ENCODE data around the gene WNT7A.

Gene WNT7A

DNA sequence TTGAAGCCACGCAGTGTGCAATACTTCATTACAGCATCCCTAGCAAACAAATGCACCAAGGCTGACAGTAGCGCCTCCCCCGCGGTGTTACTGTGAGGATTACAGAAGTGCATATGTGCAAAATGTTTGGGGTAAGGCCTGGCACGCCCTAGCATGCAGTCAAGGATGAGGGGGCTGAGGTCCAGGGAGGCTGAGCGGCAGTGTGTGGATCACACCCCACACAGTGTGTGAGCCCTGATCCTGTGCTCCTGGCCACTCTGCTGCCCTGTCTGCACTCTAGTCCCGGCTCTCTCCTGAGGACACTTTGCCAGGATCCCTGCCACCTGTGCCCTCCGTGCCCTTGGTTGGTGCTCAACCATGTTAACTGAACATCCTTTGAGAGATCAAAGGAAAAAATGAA is 71.3 kb downstream of the WNT7A start:
- no peak overlapping the region for H3K9ac ChIP-seq (ENCODE audit: low read length)
- H3K23ac ChIP-seq (ENCODE audit: low read length in 2 of 2), result no peak overlapping the region
- H3K27me3 ChIP-seq (ENCODE audit: control insufficient read depth in 1 of 2, insufficient read depth in 1 of 2, low read length in 2 of 2), result no peaks in the 10 kb centered on the region
- H3K4ac ChIP-seq (ENCODE audit: low read depth in 1 of 2, low read length in 2 of 2), result no peak overlapping the region
- H2AK5ac ChIP-seq (ENCODE audit: low read length, severe bottlenecking), result no peak overlapping the region
- 75% methylated on average over 7 of the region's 8 CpGs for WGBS
- no peak overlapping the region for H3K27ac ChIP-seq (ENCODE audit: low read length, poor library complexity, severe bottlenecking)
- H2AFZ ChIP-seq (ENCODE audit: low read depth, low read length), result no peak overlapping the region
- H3K36me3 ChIP-seq (ENCODE audit: control insufficient read depth in 1 of 2, insufficient read depth in 2 of 2, low read depth in 1 of 2, low read length in 2 of 2), result no peaks in the 10 kb centered on the region
- no peak overlapping the region for H3K14ac ChIP-seq (ENCODE audit: low read length in 2 of 2)
- no peak overlapping the region for H2BK120ac ChIP-seq (ENCODE audit: low read depth, low read length)
- no peak overlapping the region for H4K91ac ChIP-seq (ENCODE audit: low read length)
- H3K4me3 ChIP-seq (ENCODE audit: insufficient read depth in 1 of 2, low read depth in 1 of 2, low read length in 2 of 2), result no peak overlapping the region
- no peak for DNase-seq
- no peak overlapping the region for H2BK5ac ChIP-seq (ENCODE audit: low read depth, low read length, poor library complexity, severe bottlenecking)
- no peak overlapping the region for H2BK12ac ChIP-seq (ENCODE audit: low read length in 2 of 2)
- no peaks in the 10 kb centered on the region for H3K79me1 ChIP-seq (replicated peaks; ENCODE audit: low read length, poor library complexity, severe bottlenecking)
- H3K9me3 ChIP-seq (ENCODE audit: control insufficient read depth, low read length), result peaks cover 25% of the 10 kb centered on the region
- H4K8ac ChIP-seq (ENCODE audit: low read length), result no peak overlapping the region
- no peaks in the 10 kb centered on the region for H3K4me1 ChIP-seq (ENCODE audit: control insufficient read depth, insufficient read depth, low read depth, low read length)
- H3K18ac ChIP-seq (ENCODE audit: low read depth in 1 of 2, low read length in 2 of 2), result no peak overlapping the region
- no peak overlapping the region for H2BK15ac ChIP-seq (ENCODE audit: low read depth, poor library complexity, severe bottlenecking)
- no peak overlapping the region for H3K4me2 ChIP-seq (ENCODE audit: low read length, poor library complexity, severe bottlenecking)

DNA sequence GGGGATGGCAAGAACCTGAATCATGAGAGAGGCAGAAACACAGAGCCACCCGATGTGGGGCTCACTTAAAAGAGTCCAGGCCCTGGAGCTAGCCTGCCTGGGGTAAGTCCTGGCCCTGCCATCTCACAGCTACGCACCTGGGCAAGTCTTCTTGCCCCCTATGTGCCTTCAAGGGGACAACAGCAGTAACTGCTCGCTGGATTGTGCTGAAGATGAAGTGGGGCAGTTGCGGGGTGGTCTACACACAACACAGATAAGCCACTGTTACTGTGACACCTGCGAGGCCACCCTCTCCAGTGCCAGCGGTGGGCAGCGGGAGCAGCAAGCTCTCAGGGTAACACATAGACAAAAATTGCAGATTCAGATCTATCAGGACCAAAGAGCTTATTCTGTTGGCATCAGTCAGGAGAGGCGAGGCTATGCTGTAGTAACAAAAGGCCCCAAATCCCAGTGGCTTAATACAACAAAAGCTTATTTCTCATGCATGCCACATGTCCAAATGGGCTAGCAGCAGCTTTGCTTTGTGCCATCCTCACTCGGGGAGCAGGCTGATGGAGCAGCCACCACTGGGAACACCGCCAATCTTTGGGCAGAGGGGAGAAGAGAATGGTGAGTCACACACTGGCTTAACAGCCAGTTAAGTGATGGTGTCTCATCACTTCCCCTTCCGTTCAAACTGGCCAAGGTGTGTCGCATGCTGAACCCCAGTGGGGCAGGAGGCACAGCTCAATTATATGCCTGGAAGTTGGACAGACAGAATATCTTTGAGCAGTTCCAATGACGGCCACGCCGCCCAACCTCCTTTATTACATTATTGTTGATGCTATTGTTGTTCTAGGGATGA is 78.3 kb downstream of the WNT7A start:
- H2BK5ac ChIP-seq (ENCODE audit: low read depth, low read length, poor library complexity, severe bottlenecking), result no peak overlapping the region
- H2BK12ac ChIP-seq (ENCODE audit: low read length in 2 of 2), result no peak overlapping the region
- H3K23ac ChIP-seq (ENCODE audit: low read length in 2 of 2), result no peak overlapping the region
- no peak overlapping the region for H2AK5ac ChIP-seq (ENCODE audit: low read length, severe bottlenecking)
- no peak overlapping the region for H4K8ac ChIP-seq (ENCODE audit: low read length)
- no peaks in the 10 kb centered on the region for H3K4me1 ChIP-seq (ENCODE audit: control insufficient read depth, insufficient read depth, low read depth, low read length)
- no peak overlapping the region for H3K4me2 ChIP-seq (ENCODE audit: low read length, poor library complexity, severe bottlenecking)
- H4K91ac ChIP-seq (ENCODE audit: low read length), result no peak overlapping the region
- no peak overlapping the region for H2BK15ac ChIP-seq (ENCODE audit: low read depth, poor library complexity, severe bottlenecking)
- no peak overlapping the region for H3K18ac ChIP-seq (ENCODE audit: low read depth in 1 of 2, low read length in 2 of 2)
- H3K79me1 ChIP-seq (replicated peaks; ENCODE audit: low read length, poor library complexity, severe bottlenecking), result no peaks in the 10 kb centered on the region
- no peak overlapping the region for H3K9ac ChIP-seq (ENCODE audit: low read length)
- no peaks in the 10 kb centered on the region for H3K36me3 ChIP-seq (ENCODE audit: control insufficient read depth in 1 of 2, insufficient read depth in 2 of 2, low read depth in 1 of 2, low read length in 2 of 2)
- no peak overlapping the region for H3K4me3 ChIP-seq (ENCODE audit: insufficient read depth in 1 of 2, low read depth in 1 of 2, low read length in 2 of 2)
- no peak overlapping the region for H3K27ac ChIP-seq (ENCODE audit: low read length, poor library complexity, severe bottlenecking)
- peaks cover 0 to 13% of the 10 kb centered on the region in 2 experiments for H3K27me3 ChIP-seq (ENCODE audit: control insufficient read depth in 1 of 2, insufficient read depth in 1 of 2, low read length in 2 of 2)
- H2BK120ac ChIP-seq (ENCODE audit: low read depth, low read length), result no peak overlapping the region
- no peak overlapping the region for H2AFZ ChIP-seq (ENCODE audit: low read depth, low read length)
- peaks cover 8% of the 10 kb centered on the region for H3K9me3 ChIP-seq (ENCODE audit: control insufficient read depth, low read length)
- WGBS, result 69% methylated on average over 13 of the region's 15 CpGs
- no peak overlapping the region for H3K4ac ChIP-seq (ENCODE audit: low read depth in 1 of 2, low read length in 2 of 2)
- no peak for DNase-seq
- H3K14ac ChIP-seq (ENCODE audit: low read length in 2 of 2), result no peak overlapping the region

DNA sequence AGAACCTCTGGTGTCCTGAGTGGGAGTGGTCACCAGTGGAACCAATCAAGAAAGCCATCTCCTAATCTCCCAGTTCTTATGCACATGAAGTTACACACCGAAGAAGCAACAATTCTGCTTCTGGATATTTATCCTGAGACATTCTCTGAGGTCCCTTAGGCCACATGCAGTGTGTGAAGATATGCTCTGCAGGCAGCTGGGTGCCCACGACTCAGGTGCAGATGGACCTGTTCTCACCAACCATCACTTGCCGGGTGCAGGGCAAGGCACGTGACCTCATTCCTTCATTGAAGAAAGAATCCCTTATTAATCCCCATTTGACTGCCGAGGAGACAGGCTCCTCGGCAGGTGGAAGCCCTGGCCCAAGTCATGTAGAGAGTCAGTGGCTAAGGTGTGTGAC is 79.8 kb downstream of the WNT7A start:
- H3K4me1 ChIP-seq (ENCODE audit: control insufficient read depth, insufficient read depth, low read depth, low read length), result no peaks in the 10 kb centered on the region
- H3K14ac ChIP-seq (ENCODE audit: low read length in 2 of 2), result no peak overlapping the region
- no peak overlapping the region for H4K8ac ChIP-seq (ENCODE audit: low read length)
- no peak overlapping the region for H4K91ac ChIP-seq (ENCODE audit: low read length)
- no peak overlapping the region for H2AFZ ChIP-seq (ENCODE audit: low read depth, low read length)
- no peaks in the 10 kb centered on the region for H3K79me1 ChIP-seq (replicated peaks; ENCODE audit: low read length, poor library complexity, severe bottlenecking)
- H2BK15ac ChIP-seq (ENCODE audit: low read depth, poor library complexity, severe bottlenecking), result no peak overlapping the region
- H3K4me3 ChIP-seq (ENCODE audit: insufficient read depth in 1 of 2, low read depth in 1 of 2, low read length in 2 of 2), result no peak overlapping the region
- no peak overlapping the region for H2BK5ac ChIP-seq (ENCODE audit: low read depth, low read length, poor library complexity, severe bottlenecking)
- no peak overlapping the region for H2BK120ac ChIP-seq (ENCODE audit: low read depth, low read length)
- no peak for DNase-seq
- no peak overlapping the region for H3K9ac ChIP-seq (ENCODE audit: low read length)
- no peak overlapping the region for H3K27ac ChIP-seq (ENCODE audit: low read length, poor library complexity, severe bottlenecking)
- no peaks in the 10 kb centered on the region for H3K9me3 ChIP-seq (ENCODE audit: control insufficient read depth, low read length)
- no peak overlapping the region for H2AK5ac ChIP-seq (ENCODE audit: low read length, severe bottlenecking)
- H3K36me3 ChIP-seq (ENCODE audit: control insufficient read depth in 1 of 2, insufficient read depth in 2 of 2, low read depth in 1 of 2, low read length in 2 of 2), result no peaks in the 10 kb centered on the region
- H3K4ac ChIP-seq (ENCODE audit: low read depth in 1 of 2, low read length in 2 of 2), result no peak overlapping the region
- H3K27me3 ChIP-seq (ENCODE audit: control insufficient read depth in 1 of 2, insufficient read depth in 1 of 2, low read length in 2 of 2), result peaks cover 0 to 13% of the 10 kb centered on the region in 2 experiments
- no peak overlapping the region for H3K4me2 ChIP-seq (ENCODE audit: low read length, poor library complexity, severe bottlenecking)
- no peak overlapping the region for H2BK12ac ChIP-seq (ENCODE audit: low read length in 2 of 2)
- WGBS, result 91% methylated on average over 6 of the region's 6 CpGs
- H3K18ac ChIP-seq (ENCODE audit: low read depth in 1 of 2, low read length in 2 of 2), result no peak overlapping the region
- no peak overlapping the region for H3K23ac ChIP-seq (ENCODE audit: low read length in 2 of 2)

DNA sequence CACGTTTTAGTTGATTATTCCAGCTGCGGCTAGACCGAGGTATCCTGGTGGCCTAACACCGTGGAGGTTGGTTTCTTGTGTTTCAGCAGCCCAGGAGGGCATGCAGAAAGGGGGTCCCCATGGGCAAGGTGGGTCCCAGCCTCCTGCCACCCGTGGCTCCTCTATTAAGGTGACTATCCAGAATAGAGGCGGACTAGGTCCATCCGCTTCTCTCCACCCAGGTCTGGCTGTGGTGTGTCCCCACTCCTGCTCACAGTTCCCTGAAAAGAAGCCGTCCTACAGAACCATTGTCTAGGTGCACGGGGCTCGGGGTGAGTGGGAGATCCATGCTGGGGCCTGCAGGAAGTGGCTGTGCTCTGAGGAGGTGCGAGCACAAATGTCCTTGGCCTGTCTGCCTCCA is 81.5 kb downstream of the WNT7A start:
- Histone ChIP-seq H3K4me2 (ENCODE audit: low read length, poor library complexity, severe bottlenecking) (no peak overlapping the region), H2BK120ac (ENCODE audit: low read depth, low read length) (no peak overlapping the region), H2BK5ac (ENCODE audit: low read depth, low read length, poor library complexity, severe bottlenecking) (no peak overlapping the region), H3K27ac (ENCODE audit: low read length, poor library complexity, severe bottlenecking) (no peak overlapping the region), H3K4me3 (ENCODE audit: insufficient read depth in 1 of 2, low read depth in 1 of 2, low read length in 2 of 2) (no peak overlapping the region), H3K27me3 (ENCODE audit: control insufficient read depth in 1 of 2, insufficient read depth in 1 of 2, low read length in 2 of 2) (peaks cover 0 to 19% of the 10 kb centered on the region in 2 experiments), H3K18ac (ENCODE audit: low read depth in 1 of 2, low read length in 2 of 2) (no peak overlapping the region), H2AFZ (ENCODE audit: low read depth, low read length) (no peak overlapping the region), H3K4ac (ENCODE audit: low read depth in 1 of 2, low read length in 2 of 2) (no peak overlapping the region), H3K79me1 (replicated peaks; ENCODE audit: low read length, poor library complexity, severe bottlenecking) (no peaks in the 10 kb centered on the region), H4K91ac (ENCODE audit: low read length) (no peak overlapping the region), H2BK12ac (ENCODE audit: low read length in 2 of 2) (no peak overlapping the region), H3K14ac (ENCODE audit: low read length in 2 of 2) (no peak overlapping the region), H4K8ac (ENCODE audit: low read length) (no peak overlapping the region), H3K9me3 (ENCODE audit: control insufficient read depth, low read length) (no peaks in the 10 kb centered on the region), H3K36me3 (ENCODE audit: control insufficient read depth in 1 of 2, insufficient read depth in 2 of 2, low read depth in 1 of 2, low read length in 2 of 2) (no peaks in the 10 kb centered on the region), H3K4me1 (ENCODE audit: control insufficient read depth, insufficient read depth, low read depth, low read length) (no peaks in the 10 kb centered on the region), H2BK15ac (ENCODE audit: low read depth, poor library complexity, severe bottlenecking) (no peak overlapping the region), H3K23ac (ENCODE audit: low read length in 2 of 2) (no peak overlapping the region), H3K9ac (ENCODE audit: low read length) (no peak overlapping the region), H2AK5ac (ENCODE audit: low read length, severe bottlenecking) (no peak overlapping the region)
- WGBS, result 80% methylated on average over 11 of the region's 11 CpGs
- no peak for DNase-seq
